Activated naive CD8-positive, alpha-beta T cell treated with anti-CD3 and anti-CD28 coated beads, Interleukin-2, amount 10 ng/mL, durations not matched to agents 7 days and 5 days (primary cell): Measurements from ENCODE around the gene CPO. TPM values are rescaled to one million over a fixed set of nuclear protein-coding genes. Genes with fewer than 3 reads are reported as not detected.

Experiments used
- ATAC-seq: fragments of 150-1000 bp; cut with Tn5 transposase; one replicate; pipeline ENCODE4 v1.10.0; 2021; ENCODE audit warnings: low read depth, moderate library complexity
- POLR2A ChIA-PET: fragments of 350-600 bp; sonication (Branson Sonifier 250); formaldehyde crosslinking; loops from one replicate; lab custom pipeline; 2021; ENCODE audit warnings: antibody characterized with exemption; lab: Charles Lee
- DNase-seq: peaks from one replicate; pipeline ENCODE4 v3.0.0; 2021
- H3K27ac Mint-ChIP-seq: one replicate; pipeline ENCODE4 v1.8.0; 2022; ENCODE audit warnings: mild to moderate bottlenecking, mixed read lengths
- H3K27me3 Mint-ChIP-seq: one replicate; pipeline ENCODE4 v1.8.0; 2022; ENCODE audit warnings: mild to moderate bottlenecking, moderate library complexity, mixed read lengths
- H3K36me3 Mint-ChIP-seq: one replicate; pipeline ENCODE4 v1.8.0; 2021; ENCODE audit warnings: mild to moderate bottlenecking, mixed read lengths
- H3K4me1 Mint-ChIP-seq: one replicate; pipeline ENCODE4 v1.8.0; 2021; ENCODE audit warnings: mixed read lengths
- H3K4me3 Mint-ChIP-seq: one replicate; pipeline ENCODE4 v1.8.0; 2022; ENCODE audit warnings: mild to moderate bottlenecking, moderate library complexity, mixed read lengths
- H3K9me3 Mint-ChIP-seq: one replicate; pipeline ENCODE4 v1.8.0; 2021; ENCODE audit warnings: mixed read lengths
- total RNA-seq, 2 experiments: library from RNA; stranded (reverse); gene quantifications; one replicate each; pipeline ENCODE4 v1.2.3, GENCODE V29; 2021

CPO gene
- total RNA-seq, 2 experiments from 2014 or later: not detected

DNA sequence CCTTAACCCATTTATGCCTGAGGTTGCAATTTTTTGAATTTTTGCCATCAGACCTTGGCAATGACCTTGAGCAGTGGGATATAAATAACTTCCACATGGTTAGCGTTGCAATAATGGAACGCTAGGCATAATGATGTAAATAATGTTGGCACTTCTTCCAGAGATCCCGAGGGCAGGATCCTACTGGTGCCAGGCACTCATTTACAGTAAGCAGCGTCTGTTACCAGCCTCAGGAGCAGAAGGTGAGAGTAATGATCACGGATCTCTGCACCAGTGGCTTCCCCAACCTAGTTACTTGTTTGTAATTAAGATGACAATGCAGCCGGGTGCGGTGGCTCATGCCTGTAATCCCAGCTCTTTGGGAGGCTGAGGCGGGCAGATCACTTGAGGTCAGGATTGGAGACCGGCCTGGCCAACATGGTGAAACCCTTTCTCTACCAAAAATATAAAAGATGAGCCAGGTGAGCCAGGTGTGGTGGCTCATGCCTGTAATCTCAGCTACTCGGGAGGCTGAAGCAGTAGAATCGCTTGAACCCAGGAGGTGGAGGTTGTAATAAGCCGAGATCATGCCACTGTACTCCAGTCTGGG lies 41.9 kb downstream of the CPO start:
- no peaks in the 10 kb centered on the region for H3K9me3 Mint-ChIP-seq
- H3K36me3 Mint-ChIP-seq: no peaks in the 10 kb centered on the region
- H3K4me1 Mint-ChIP-seq: peaks cover 3% of the 10 kb centered on the region
- no peak overlapping the region for H3K4me3 Mint-ChIP-seq
- ATAC-seq (no peak), DNase-seq (no peak)
- POLR2A ChIA-PET: no interaction called here
- peaks cover 5% of the 10 kb centered on the region for H3K27me3 Mint-ChIP-seq
- H3K27ac Mint-ChIP-seq: no peak overlapping the region

DNA sequence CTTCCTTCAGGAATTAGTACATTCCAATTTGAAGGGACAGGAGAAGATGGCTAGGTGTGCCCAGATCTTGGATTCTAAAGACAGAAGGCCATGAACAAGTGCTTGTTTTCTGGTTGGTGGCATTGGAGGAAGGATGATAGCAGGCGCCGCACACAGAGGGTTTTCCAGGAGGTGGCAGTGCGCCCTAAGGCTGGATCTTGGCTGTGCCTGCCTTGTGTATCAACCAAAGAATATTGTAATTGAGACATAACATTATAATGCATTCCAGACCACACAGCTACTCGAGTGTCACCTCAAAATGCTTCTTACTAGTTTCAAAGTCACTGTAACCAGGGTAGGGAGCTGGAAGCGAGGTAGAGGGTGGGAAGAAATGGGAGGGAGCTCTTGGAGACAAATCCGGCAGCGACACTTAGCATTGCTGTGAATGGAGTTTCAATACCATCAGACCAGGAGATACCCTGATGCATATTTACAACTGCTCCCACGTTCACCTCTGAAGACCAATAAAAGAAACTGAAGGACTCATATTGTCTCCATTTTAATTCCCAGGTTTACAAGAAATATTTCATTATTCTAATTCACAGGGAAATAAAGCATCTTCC lies 42.5 kb downstream of the CPO start:
- Mint-ChIP-seq H3K36me3 (no peaks in the 10 kb centered on the region), H3K27ac (no peak overlapping the region), H3K4me3 (no peak overlapping the region), H3K4me1 (peaks cover 4% of the 10 kb centered on the region), H3K27me3 (peaks cover 5% of the 10 kb centered on the region), H3K9me3 (no peaks in the 10 kb centered on the region)
- no peak for ATAC-seq
- DNase-seq: peak; percentile 44
- POLR2A ChIA-PET: no interaction called here

DNA sequence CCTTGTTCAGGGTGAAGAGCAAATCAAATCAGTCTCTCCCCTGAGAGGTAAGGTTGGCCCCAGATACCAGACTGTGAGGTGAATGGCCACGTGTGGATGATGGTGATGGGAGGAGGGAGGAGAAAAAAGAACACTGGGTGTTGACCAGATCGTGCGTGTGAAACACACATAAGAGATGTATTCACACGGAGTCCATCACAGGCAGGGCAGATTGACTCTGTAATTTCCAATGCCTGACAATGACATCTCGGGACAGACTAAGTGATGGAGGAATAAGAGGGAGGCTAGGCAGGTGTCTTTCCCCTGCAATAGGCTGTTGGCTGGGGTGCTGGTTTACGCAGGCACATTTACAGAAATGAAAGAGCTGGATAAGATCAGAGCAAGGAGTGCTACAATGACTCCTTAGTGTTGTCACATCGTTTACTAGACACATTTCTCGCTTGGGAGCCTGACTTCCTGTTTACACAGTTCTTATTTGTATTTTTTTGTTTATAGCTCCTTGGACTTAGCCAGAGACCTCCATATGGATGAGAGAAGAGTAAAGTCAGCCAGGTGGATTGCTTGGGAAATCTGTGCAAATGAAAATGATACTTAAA lies 43.1 kb downstream of the CPO start:
- Mint-ChIP-seq H3K27me3 (peaks cover 5% of the 10 kb centered on the region), H3K9me3 (no peaks in the 10 kb centered on the region), H3K4me1 (peaks cover 9% of the 10 kb centered on the region), H3K36me3 (no peaks in the 10 kb centered on the region), H3K27ac (no peak overlapping the region), H3K4me3 (no peak overlapping the region)
- no peak for DNase-seq
- POLR2A ChIA-PET: no interaction called here
- ATAC-seq: no peak

DNA sequence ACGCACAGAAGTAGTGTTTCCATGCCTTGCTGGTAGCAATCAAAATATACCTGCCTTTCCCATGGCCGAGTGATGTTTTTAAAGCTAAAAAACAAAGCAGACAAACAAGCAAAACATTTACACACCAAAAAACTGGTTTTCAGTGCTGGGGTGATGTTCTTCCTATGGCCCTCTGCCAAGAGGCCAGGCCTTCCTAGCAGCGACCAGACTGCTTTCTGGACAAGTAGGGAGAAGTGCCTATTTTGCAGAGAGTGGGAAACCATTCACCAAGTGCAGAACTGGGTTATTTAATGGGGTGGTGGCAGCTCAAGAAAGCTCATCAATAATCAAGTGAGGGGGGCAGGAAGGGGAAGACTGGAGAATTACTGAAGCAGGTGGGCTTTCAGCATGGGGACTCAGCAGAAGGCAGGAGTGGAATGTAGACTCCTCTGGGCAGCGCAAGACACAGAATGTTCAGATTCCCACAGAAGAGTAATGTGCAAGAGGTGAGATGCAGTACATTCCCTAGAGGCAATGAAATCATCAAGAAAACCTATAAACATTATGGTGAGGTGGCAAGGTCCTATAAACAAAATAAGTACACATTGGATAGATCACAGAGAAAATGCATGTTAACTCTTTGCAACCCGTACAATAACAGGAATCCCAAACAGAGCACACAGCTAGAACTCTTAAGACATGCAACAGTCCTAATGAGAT lies 44.0 kb downstream of the CPO start:
- no peak overlapping the region for H3K4me3 Mint-ChIP-seq
- no peaks in the 10 kb centered on the region for H3K27me3 Mint-ChIP-seq
- no peak overlapping the region for H3K27ac Mint-ChIP-seq
- POLR2A ChIA-PET: no interaction called here
- H3K9me3 Mint-ChIP-seq: no peaks in the 10 kb centered on the region
- no peak for ATAC-seq
- no peak for DNase-seq
- H3K36me3 Mint-ChIP-seq: no peaks in the 10 kb centered on the region
- peaks cover 9% of the 10 kb centered on the region for H3K4me1 Mint-ChIP-seq

DNA sequence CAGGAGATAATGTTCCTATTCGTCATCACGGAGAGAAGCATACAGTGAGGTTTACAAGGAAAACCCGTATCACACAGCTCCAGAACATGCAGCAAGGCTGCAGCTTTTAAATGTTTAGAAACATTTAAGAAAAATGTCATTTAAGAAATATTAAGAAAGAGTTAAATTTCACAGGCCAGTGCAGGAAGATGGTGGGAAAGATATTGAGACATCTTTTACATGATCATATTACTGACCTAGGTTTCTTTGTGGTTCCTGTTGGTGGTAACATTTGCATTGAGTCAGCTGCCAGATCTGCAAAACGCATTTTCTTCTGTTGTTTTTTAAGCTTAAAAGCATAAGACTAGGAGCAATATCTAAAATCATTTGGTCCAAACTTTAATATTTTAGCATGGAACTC lies 44.9 kb downstream of the CPO start:
- POLR2A ChIA-PET: no interaction called here
- no peaks in the 10 kb centered on the region for H3K9me3 Mint-ChIP-seq
- H3K4me3 Mint-ChIP-seq: no peak overlapping the region
- peaks cover 11% of the 10 kb centered on the region for H3K4me1 Mint-ChIP-seq
- DNase-seq (no peak), ATAC-seq (no peak)
- no peak overlapping the region for H3K27ac Mint-ChIP-seq
- no peaks in the 10 kb centered on the region for H3K36me3 Mint-ChIP-seq
- H3K27me3 Mint-ChIP-seq: no peaks in the 10 kb centered on the region

DNA sequence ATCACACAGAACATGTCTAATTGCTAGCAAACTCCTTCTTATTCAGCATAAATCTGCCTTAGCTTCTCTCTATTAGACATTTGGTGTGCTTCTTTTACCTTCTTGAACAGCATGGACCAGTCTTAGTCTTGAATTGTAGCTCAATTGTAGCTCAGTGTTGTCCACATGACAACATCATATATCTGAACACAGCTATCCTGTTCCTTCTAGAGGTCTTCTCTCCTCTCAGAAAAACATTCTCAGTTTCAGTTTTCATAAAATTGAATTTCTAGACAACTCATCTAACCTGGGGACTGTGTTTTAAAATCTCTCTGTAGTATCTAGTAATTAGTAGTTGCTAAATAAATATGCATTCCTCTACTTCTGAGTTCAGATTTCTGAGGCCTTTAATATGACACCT lies 47.6 kb downstream of the CPO start:
- Mint-ChIP-seq H3K4me1 (peaks cover 16% of the 10 kb centered on the region), H3K27ac (no peak overlapping the region), H3K9me3 (no peaks in the 10 kb centered on the region), H3K4me3 (no peak overlapping the region), H3K27me3 (no peaks in the 10 kb centered on the region), H3K36me3 (no peaks in the 10 kb centered on the region)
- POLR2A ChIA-PET: no interaction called here
- ATAC-seq (no peak), DNase-seq (no peak)

DNA sequence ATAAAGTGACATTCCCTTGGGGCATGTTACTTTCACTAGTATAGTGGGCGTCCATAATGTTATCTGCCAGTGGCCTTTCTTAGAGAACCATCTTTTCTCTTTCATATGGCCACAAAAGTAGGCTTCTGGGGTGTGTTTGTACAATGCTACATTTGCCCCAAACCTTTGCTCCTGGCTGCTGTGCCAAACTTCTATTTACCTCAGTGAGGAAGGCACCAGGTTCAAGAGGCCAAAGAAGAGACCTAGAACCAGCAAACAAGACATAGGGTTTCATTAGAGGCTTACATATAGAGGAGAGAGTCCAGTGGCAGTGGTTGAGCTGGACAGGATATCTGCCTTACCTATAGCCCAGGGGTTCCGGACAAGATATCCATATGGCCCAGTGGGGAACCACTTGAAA lies 48.5 kb downstream of the CPO start:
- Mint-ChIP-seq H3K4me1 (peaks cover 16% of the 10 kb centered on the region), H3K4me3 (no peak overlapping the region), H3K27ac (no peak overlapping the region), H3K36me3 (no peaks in the 10 kb centered on the region), H3K27me3 (no peaks in the 10 kb centered on the region), H3K9me3 (no peaks in the 10 kb centered on the region)
- DNase-seq (no peak), ATAC-seq (no peak)
- POLR2A ChIA-PET: no interaction called here

DNA sequence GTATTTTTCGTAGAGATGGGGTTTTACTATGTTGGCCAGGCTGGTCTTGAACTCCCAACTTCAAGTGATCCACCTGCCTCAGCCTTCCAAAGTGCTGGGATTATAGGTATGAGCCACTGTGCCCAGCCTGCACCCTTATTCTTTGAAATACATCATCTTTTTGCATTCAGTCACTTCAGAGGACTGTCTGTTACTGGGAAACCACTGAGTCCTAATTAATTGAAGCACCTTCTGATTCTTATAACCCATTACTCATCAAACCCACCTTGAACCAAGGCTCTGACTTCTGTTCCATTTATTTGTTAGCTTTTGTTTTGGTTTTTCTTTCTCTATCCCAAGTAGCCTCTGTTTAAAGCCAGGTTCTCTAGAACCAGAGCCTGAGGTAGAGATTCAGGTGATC lies 49.6 kb downstream of the CPO start:
- peaks cover 16% of the 10 kb centered on the region for H3K4me1 Mint-ChIP-seq
- H3K4me3 Mint-ChIP-seq: no peak overlapping the region
- H3K27ac Mint-ChIP-seq: no peak overlapping the region
- H3K9me3 Mint-ChIP-seq: no peaks in the 10 kb centered on the region
- no peak for ATAC-seq
- no peaks in the 10 kb centered on the region for H3K27me3 Mint-ChIP-seq
- DNase-seq: no peak
- POLR2A ChIA-PET: no interaction called here
- H3K36me3 Mint-ChIP-seq: no peaks in the 10 kb centered on the region

DNA sequence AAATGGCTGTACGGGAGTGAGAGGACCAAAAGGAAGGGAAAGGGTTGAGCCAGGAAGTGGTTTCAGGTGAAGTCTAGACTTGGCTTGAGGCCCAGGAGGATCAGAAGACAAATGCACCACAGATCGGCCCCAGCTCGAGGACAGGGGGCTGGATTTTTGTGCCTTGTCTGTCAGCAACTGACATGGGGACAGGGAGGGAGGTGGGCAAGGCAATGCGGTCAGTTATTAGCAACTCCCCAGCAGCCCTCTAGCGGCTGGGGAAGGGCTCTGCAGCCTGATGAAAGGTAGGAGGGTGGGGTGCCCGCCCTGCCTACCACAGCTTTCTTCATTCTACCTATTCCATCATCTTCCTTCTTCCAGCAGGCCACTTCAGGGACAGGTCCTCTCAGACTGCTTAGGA lies 50.0 kb downstream of the CPO start:
- Mint-ChIP-seq H3K4me3 (no peak overlapping the region), H3K9me3 (no peaks in the 10 kb centered on the region), H3K27ac (no peak overlapping the region), H3K4me1 (peaks cover 15% of the 10 kb centered on the region), H3K27me3 (no peaks in the 10 kb centered on the region), H3K36me3 (no peaks in the 10 kb centered on the region)
- ATAC-seq (peak; percentile 30), DNase-seq (no peak)
- POLR2A ChIA-PET: no interaction called here

DNA sequence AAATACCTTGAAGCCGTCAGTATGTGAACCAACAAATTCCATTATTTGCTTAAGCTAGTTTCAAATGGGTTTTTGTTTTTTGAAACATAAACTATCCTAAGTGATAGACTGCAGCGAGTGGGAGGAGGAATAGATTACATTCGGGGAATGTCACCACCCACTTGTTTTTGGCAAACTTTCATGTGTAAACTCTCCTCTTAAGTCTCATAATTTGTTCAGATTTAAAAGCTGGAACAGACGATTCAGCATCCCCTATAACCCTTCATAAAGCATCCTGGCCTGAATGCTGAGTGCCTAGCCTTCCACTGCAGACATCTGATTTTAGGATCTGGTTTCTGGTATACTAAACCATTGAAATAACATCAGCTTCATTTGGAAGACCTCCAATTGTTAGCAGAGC lies 51.0 kb downstream of the CPO start:
- H3K9me3 Mint-ChIP-seq: peaks cover 2% of the 10 kb centered on the region
- H3K27me3 Mint-ChIP-seq: no peaks in the 10 kb centered on the region
- no peak overlapping the region for H3K4me3 Mint-ChIP-seq
- no peak for ATAC-seq
- POLR2A ChIA-PET: no interaction called here
- DNase-seq: no peak
- no peak overlapping the region for H3K27ac Mint-ChIP-seq
- no peaks in the 10 kb centered on the region for H3K36me3 Mint-ChIP-seq
- H3K4me1 Mint-ChIP-seq: peaks cover 13% of the 10 kb centered on the region

DNA sequence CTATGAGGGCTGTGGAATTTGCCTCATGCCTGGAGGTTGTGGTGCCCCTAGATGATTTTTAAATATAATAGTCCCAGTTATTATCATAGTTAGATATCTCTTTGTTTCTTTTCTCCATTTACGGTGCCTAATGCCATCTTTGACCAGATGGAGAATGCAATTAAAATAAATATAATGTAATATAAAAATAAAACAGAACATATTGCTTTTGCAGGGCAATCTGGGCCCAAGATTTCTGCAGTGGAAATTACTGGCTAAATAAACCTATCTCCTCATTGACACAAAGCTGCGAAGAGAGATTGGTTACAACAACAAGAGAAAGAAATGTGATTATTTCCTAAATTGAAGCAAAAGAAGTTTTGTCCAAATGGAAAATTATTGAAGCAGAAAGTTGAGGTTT lies 51.8 kb downstream of the CPO start:
- Mint-ChIP-seq H3K27me3 (no peaks in the 10 kb centered on the region), H3K4me3 (no peak overlapping the region), H3K36me3 (no peaks in the 10 kb centered on the region), H3K4me1 (peaks cover 13% of the 10 kb centered on the region), H3K9me3 (peaks cover 2% of the 10 kb centered on the region), H3K27ac (no peak overlapping the region)
- DNase-seq (no peak), ATAC-seq (no peak)
- POLR2A ChIA-PET: no interaction called here

DNA sequence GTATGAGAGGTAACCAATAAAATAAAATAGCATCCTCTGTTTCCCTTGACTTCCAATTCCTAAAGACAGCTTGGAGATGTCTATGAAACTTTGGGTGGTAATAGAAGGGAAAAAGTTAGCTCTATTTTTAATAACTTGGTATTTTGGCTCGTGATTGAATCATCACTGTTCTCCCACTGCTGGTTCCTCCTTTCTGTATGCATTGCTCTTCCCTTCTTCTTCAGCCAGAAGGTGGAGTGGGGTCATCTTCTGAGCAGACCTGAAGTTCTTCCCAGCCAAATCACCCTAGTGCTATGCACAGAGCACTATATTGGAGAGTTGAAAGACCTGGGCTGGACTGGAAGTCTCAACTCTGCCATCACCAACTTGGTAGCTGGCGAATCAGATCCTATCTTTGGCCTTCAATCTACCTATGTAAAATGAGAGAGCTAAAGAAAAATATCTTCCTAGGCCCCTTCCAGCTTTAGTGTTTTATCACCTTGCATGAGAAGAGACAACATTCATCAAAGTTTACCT lies 54.1 kb downstream of the CPO start:
- ATAC-seq: no peak
- Mint-ChIP-seq H3K4me1 (peaks cover 8% of the 10 kb centered on the region), H3K27ac (no peak overlapping the region), H3K9me3 (peaks cover 6% of the 10 kb centered on the region), H3K36me3 (no peaks in the 10 kb centered on the region), H3K4me3 (no peak overlapping the region), H3K27me3 (peaks cover 10% of the 10 kb centered on the region)
- no peak for DNase-seq
- POLR2A ChIA-PET: no interaction called here

DNA sequence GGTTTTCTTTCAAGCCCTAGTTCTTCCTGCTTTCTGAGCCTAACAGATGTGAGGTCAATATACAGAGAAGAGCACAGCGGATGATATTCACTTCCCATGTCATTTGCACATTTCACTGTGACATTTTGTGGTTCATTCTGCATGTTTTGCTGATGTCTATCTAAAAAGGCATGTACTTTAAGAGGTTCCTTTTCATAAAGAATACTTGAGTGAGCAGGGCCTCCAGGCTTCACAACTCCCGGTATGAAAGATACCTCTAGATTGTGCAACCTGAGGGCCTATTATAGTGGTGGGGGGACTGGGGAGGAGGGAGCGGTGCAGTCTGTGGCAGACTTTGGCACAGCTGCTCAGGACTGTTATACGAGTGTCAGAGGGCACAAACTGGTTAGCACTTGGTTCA lies 54.6 kb downstream of the CPO start:
- Mint-ChIP-seq H3K27ac (no peak overlapping the region), H3K4me3 (no peak overlapping the region), H3K27me3 (peaks cover 10% of the 10 kb centered on the region), H3K4me1 (peaks cover 7% of the 10 kb centered on the region), H3K9me3 (peaks cover 6% of the 10 kb centered on the region), H3K36me3 (no peaks in the 10 kb centered on the region)
- no peak for ATAC-seq
- POLR2A ChIA-PET: no interaction called here
- no peak for DNase-seq
